ENCODE measurements around the gene DTX1. TPM values are rescaled to one million over a fixed set of nuclear protein-coding genes. Genes with fewer than 3 reads are reported as not detected.

Gene DTX1
- total and polyA plus RNA-seq, 2 donors (not counting 3 experiments of a cell fraction or from before 2014, with no cell fraction given), result 0.06 to 0.22 TPM

DNA sequence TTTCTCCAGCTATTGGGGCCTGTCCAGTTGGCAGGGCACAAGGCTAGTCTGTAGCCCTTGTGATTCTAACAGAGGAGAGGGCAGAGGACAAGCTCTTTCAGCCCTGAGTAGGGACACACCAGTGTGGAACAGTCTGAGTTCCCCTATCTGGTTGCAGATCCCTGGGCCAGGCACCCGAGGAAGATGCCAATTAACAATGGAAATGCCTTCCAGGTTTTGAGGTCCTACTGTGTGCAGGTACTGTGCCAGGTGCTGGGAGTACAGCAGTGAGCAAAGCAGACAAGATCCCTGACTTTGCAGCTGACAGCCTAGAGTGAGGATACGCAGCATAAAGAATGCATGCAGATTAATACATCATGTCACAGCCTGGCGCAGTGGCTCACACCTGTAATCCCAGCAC is 17.1 kb downstream of the DTX1 start:
- Histone ChIP-seq H2AFZ (ENCODE audit: low read depth, low read length) (no peak overlapping the region), H3K27ac (ENCODE audit: insufficient read depth, low read depth, low read length) (no peak overlapping the region), H3K36me3 (ENCODE audit: control insufficient read depth in 2 of 2, extremely low read depth in 1 of 2, insufficient read depth in 2 of 2, low read length in 2 of 2) (no peaks in the 10 kb centered on the region), H3K9me1 (replicated peaks; ENCODE audit: control insufficient read depth, extremely low read depth, insufficient read depth, low read length) (no peaks in the 10 kb centered on the region), H4K20me1 (replicated peaks; ENCODE audit: control insufficient read depth, extremely low read depth, insufficient read depth, low read length) (no peaks in the 10 kb centered on the region), H3K4me3 (replicated peaks in 1 of 3; ENCODE audit: insufficient read depth in 1 of 3, low read depth in 1 of 3, low read length in 3 of 3) (no peak overlapping the region), H3K4me1 (ENCODE audit: control insufficient read depth, extremely low read depth, insufficient read depth, low read length) (no peaks in the 10 kb centered on the region), H3K4me2 (ENCODE audit: insufficient read depth, low read length) (no peak overlapping the region), H3K9me3 (replicated peaks; ENCODE audit: control insufficient read depth, insufficient read depth, low read length) (no peaks in the 10 kb centered on the region), H3K9ac (replicated peaks; ENCODE audit: extremely low read depth, insufficient read depth, low read length) (no peak overlapping the region), H3K27me3 (ENCODE audit: control insufficient read depth in 2 of 2, insufficient read depth in 2 of 2, low read length in 2 of 2) (peaks cover 10 to 12% of the 10 kb centered on the region in 2 experiments), H3K79me2 (ENCODE audit: control insufficient read depth, insufficient read depth, low read length) (no peaks in the 10 kb centered on the region)
- ChIA-PET CTCF (interaction anchor here (0.8 to 1.2 kb wide), 2 partner anchors 81 kb away, joined by 4 to 5 read pairs; no protein-coding TSS in a partner anchor), POLR2A (no interaction called here)
- intact Hi-C loops (cut with micrococcal nuclease), result no loop called here
- no TSS peak for BruUV-seq (replicated peaks)
- dilution Hi-C loops (cut with MboI; ENCODE audit: extremely low pct_ligation_motif_present, low sequenced_read_pairs), result no loop called here
- TF ChIP-seq POLR2AphosphoS5 (IDR thresholded peaks at IDR 0.05; ENCODE audit: insufficient read depth, low read depth, low read length) (no peak), MYC (IDR thresholded peaks at IDR 0.05; ENCODE audit: low read depth, low read length) (no peak), POLR2A (IDR thresholded peaks at IDR 0.05; ENCODE audit: low read depth, low read length) (no peak), GATA2 (IDR thresholded peaks at IDR 0.05; ENCODE audit: insufficient read depth, insufficient read length, low read depth, low read length) (no peak), FOS (IDR thresholded peaks at IDR 0.05; ENCODE audit: borderline replicate concordance, insufficient read depth, low read length) (no peak), EZH2 (IDR thresholded peaks at IDR 0.05; ENCODE audit: borderline replicate concordance, low read depth, low read length, severe bottlenecking) (no peak), JUN (IDR thresholded peaks at IDR 0.05; ENCODE audit: borderline replicate concordance, insufficient read depth, insufficient read length, low read depth) (no peak)
- TF ChIP-seq, protein P1, sequence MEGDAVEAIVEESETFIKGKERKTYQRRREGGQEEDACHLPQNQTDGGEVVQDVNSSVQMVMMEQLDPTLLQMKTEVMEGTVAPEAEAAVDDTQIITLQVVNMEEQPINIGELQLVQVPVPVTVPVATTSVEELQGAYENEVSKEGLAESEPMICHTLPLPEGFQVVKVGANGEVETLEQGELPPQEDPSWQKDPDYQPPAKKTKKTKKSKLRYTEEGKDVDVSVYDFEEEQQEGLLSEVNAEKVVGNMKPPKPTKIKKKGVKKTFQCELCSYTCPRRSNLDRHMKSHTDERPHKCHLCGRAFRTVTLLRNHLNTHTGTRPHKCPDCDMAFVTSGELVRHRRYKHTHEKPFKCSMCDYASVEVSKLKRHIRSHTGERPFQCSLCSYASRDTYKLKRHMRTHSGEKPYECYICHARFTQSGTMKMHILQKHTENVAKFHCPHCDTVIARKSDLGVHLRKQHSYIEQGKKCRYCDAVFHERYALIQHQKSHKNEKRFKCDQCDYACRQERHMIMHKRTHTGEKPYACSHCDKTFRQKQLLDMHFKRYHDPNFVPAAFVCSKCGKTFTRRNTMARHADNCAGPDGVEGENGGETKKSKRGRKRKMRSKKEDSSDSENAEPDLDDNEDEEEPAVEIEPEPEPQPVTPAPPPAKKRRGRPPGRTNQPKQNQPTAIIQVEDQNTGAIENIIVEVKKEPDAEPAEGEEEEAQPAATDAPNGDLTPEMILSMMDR (IDR thresholded peaks at IDR 0.05; ENCODE audit: extremely low read depth in 1 of 2, insufficient read depth in 1 of 2, low read depth in 1 of 2, low read length in 2 of 2), result no peak
- FAIRE-seq (no peak), DNase-seq (ENCODE audit: low read depth, low spot score) (no peak)
